ENCODE data around the gene PDS5B. TPM values are rescaled to one million over a fixed set of nuclear protein-coding genes. Genes with fewer than 3 reads are reported as not detected.
"Not testable (repeated sequence)": the region's sequence is repeated elsewhere in the genome, so short reads cannot be mapped to it uniquely, and the experiment has no call there.

PDS5B gene
- total and polyA plus RNA-seq, 8 donors: 32.5 to 75.8 (median 69.5) TPM

- intact Hi-C loops (cut with DNase I): no loop called here
- ATAC-seq (no peak), DNase-seq (peak in 1 of 4 donors; percentile 17)
- H3K4me3 ChIP-seq: no peak overlapping the region
- no peak for TF ChIP-seq CTCF (IDR thresholded peaks at IDR 0.05)
- no peak overlapping the region for H3K27ac ChIP-seq
- H3K36me3 ChIP-seq: peaks cover 0 to 42% of the 10 kb centered on the region in 2 donors
- H3K9me3 ChIP-seq: no peaks in the 10 kb centered on the region
- no peaks in the 10 kb centered on the region for H3K4me1 ChIP-seq
- no peaks in the 10 kb centered on the region for H3K27me3 ChIP-seq
These were observed 96.5 kb downstream of the PDS5B start for GRCh38 chr13:32682740-32683139.

GRCh38 chr13:32687275-32687674 is 101.0 kb downstream of the PDS5B start:
- H3K27ac ChIP-seq: no peak overlapping the region
- no peak for DNase-seq
- intact Hi-C loops (cut with DNase I): no loop called here
- TF ChIP-seq CTCF (IDR thresholded peaks at IDR 0.05): no peak
- no peaks in the 10 kb centered on the region for H3K4me1 ChIP-seq
- H3K9me3 ChIP-seq: no peaks in the 10 kb centered on the region
- H3K27me3 ChIP-seq: no peaks in the 10 kb centered on the region
- ATAC-seq: no peak
- peaks cover 0 to 19% of the 10 kb centered on the region in 2 donors for H3K36me3 ChIP-seq
- no peak overlapping the region for H3K4me3 ChIP-seq

GRCh38 chr13:32695602-32696250 is 109.5 kb downstream of the PDS5B start:
- Histone ChIP-seq H3K27ac (no peak overlapping the region), H3K9me3 (no peaks in the 10 kb centered on the region), H3K4me3 (no peak overlapping the region), H3K4me1 (no peaks in the 10 kb centered on the region), H3K36me3 (peaks cover 0 to 11% of the 10 kb centered on the region in 2 donors), H3K27me3 (no peaks in the 10 kb centered on the region)
- intact Hi-C loops (cut with DNase I): no loop called here
- no peak for TF ChIP-seq CTCF (IDR thresholded peaks at IDR 0.05)
- ATAC-seq (no peak), DNase-seq (no peak)

GRCh38 chr13:32707471-32707870 is 121.2 kb downstream of the PDS5B start:
- ATAC-seq (no peak), DNase-seq (no peak)
- H3K36me3 ChIP-seq: peaks cover 0 to 36% of the 10 kb centered on the region in 2 donors
- H3K9me3 ChIP-seq: no peaks in the 10 kb centered on the region
- no peak overlapping the region for H3K4me3 ChIP-seq
- no peaks in the 10 kb centered on the region for H3K4me1 ChIP-seq
- no peaks in the 10 kb centered on the region for H3K27me3 ChIP-seq
- intact Hi-C loops (cut with DNase I): no loop called here
- H3K27ac ChIP-seq: no peak overlapping the region
- no peak for TF ChIP-seq CTCF (IDR thresholded peaks at IDR 0.05)

- no peak for TF ChIP-seq CTCF (IDR thresholded peaks at IDR 0.05)
- no peak overlapping the region for H3K27ac ChIP-seq
- H3K4me3 ChIP-seq: no peak overlapping the region
- intact Hi-C loops (cut with DNase I): no loop called here
- DNase-seq (no peak), ATAC-seq (no peak)
- no peaks in the 10 kb centered on the region for H3K4me1 ChIP-seq
- H3K9me3 ChIP-seq: peaks cover 0 to 25% of the 10 kb centered on the region in 2 donors
- peaks cover 0 to 64% of the 10 kb centered on the region in 2 donors for H3K36me3 ChIP-seq
- no peaks in the 10 kb centered on the region for H3K27me3 ChIP-seq
These were observed 127.1 kb downstream of the PDS5B start for GRCh38 chr13:32713397-32713796.

- intact Hi-C loops (cut with DNase I); H3K4me1 ChIP-seq; ATAC-seq; H3K27me3 ChIP-seq; H3K27ac ChIP-seq; H3K4me3 ChIP-seq: not testable (repeated sequence)
- peaks cover 0 to 51% of the 10 kb centered on the region in 2 donors for H3K36me3 ChIP-seq
- H3K9me3 ChIP-seq: peaks cover 0 to 25% of the 10 kb centered on the region in 2 donors
- DNase-seq: peak in 1 of 4 donors; percentile 59
These were observed 129.9 kb downstream of the PDS5B start for GRCh38 chr13:32716201-32716600.
